Measurements from ENCODE around the gene TMPRSS9.

TMPRSS9 gene

DNA sequence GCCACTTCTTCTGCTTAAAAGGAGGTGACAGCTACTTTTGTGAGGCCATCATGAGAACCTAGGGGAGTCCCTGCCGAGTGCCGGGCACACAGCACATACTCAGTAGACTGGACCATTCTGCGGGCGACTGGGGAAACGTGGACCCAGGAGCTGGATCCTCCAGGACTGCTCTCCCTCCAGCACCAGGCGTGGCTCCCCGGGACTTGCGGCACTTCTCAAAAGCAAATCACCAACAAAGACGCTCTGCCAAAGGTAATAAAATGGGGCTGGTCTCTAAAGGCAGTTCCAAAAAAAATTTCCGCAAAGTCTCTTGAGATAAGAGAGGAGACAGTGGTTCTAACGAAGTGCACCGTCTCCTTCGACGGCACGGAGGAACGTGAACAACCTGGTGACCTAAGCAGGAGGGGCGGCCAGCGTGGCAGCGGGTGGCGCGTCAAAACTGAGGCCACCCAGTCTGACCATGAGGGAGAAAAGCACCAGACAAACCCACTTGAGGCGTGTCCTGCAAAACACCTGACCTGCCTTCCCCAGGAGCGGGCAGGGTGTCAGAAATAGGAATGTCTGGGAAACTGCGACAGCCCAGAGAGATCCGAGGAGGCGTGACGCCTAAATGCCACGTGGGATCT lies 1.4 kb upstream of the TMPRSS9 start:
- Histone ChIP-seq H3K9me3 (ENCODE audit: control insufficient read depth in 1 of 2, low read length in 2 of 2) (no peaks in the 10 kb centered on the region), H3K4me3 (ENCODE audit: low read depth in 1 of 2, low read length in 2 of 2) (no peak overlapping the region), H3K9ac (ENCODE audit: low read depth in 1 of 2, low read length in 2 of 2) (no peak overlapping the region), H3K27me3 (ENCODE audit: control insufficient read depth in 1 of 2, insufficient read depth in 2 of 2, low read length in 2 of 2) (peaks cover 30 to 38% of the 10 kb centered on the region in 2 donors), H3K4me1 (ENCODE audit: control insufficient read depth in 1 of 2, insufficient read depth in 2 of 2, low read length in 2 of 2) (peaks cover 6 to 9% of the 10 kb centered on the region in 2 donors), H3K36me3 (ENCODE audit: control insufficient read depth in 1 of 2, insufficient read depth in 2 of 2, low read length in 2 of 2) (peaks cover 0 to 5% of the 10 kb centered on the region in 2 donors), H3K27ac (ENCODE audit: low read depth, low read length) (no peak overlapping the region)

DNA sequence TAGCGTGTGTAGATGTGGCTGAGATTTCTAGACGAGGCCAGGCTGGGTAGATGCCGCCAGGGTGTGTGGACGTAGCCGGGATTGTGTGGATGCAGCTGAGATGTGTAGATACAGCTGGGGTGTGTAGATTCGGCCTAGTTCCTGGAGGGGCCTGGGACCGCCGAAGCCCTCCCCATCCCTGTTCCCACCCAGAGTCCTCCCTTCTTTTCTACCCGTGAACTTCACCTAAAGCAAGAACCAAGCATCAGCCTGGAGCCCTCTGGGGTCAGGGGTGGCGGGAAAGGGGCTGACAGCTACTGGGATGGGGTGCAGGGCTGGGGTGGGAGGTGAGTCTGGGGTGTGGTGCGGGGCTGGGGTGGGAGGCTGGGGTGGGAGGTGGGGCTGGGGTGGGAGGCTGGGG lies 768 bp downstream of the TMPRSS9 start:
- Histone ChIP-seq H3K27me3 (ENCODE audit: control insufficient read depth in 1 of 2, insufficient read depth in 2 of 2, low read length in 2 of 2) (peaks cover 30 to 38% of the 10 kb centered on the region in 2 donors), H3K36me3 (ENCODE audit: control insufficient read depth in 1 of 2, insufficient read depth in 2 of 2, low read length in 2 of 2) (no peaks in the 10 kb centered on the region), H3K4me1 (ENCODE audit: control insufficient read depth in 1 of 2, insufficient read depth in 2 of 2, low read length in 2 of 2) (peaks cover 6 to 9% of the 10 kb centered on the region in 2 donors), H3K9me3 (ENCODE audit: control insufficient read depth in 1 of 2, low read length in 2 of 2) (no peaks in the 10 kb centered on the region), H3K4me3 (ENCODE audit: low read depth in 1 of 2, low read length in 2 of 2) (no peak overlapping the region), H3K9ac (ENCODE audit: low read depth in 1 of 2, low read length in 2 of 2) (no peak overlapping the region), H3K27ac (ENCODE audit: low read depth, low read length) (no peak overlapping the region)

DNA sequence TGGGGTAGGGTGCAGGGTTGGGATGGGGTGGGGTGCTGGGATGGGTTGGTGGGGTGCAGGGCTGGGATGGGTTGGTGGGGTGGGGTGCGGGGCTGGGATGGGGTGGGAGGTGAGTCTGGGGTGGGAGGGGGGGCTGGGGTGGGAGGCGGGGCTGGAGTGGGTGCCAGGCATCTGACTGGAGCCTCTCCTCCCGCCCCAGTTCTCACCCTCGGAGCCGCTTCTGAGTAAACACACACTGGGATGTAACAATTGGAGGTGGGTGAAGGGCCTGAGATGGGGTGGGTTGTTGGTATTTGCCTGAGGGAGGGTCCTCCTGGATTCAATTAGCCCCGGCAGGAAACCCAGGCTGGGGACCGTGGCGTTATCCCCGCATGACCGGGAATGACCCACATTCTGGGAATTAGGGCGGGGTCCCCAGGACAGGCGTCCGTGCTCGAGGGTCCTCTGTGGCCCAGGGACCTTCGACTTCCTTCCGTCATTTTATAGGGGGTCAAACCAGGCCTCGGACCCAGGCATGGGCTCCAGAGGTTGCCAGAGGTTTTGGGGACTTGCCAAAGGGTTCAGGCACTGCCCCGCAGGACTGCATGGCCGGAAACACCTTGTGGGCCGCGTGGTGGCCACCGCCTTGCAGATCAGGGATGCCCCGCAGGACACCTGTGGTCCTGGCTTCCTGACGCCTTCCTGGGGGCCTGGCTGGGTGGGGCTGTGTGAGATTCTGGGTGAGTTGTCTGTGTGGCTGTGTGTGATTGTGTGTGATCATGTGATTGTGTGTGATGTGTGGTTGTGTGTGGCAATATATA lies 1.4 kb downstream of the TMPRSS9 start:
- Histone ChIP-seq H3K27ac (ENCODE audit: low read depth, low read length) (no peak overlapping the region), H3K36me3 (ENCODE audit: control insufficient read depth in 1 of 2, insufficient read depth in 2 of 2, low read length in 2 of 2) (no peaks in the 10 kb centered on the region), H3K27me3 (ENCODE audit: control insufficient read depth in 1 of 2, insufficient read depth in 2 of 2, low read length in 2 of 2) (peaks cover 30 to 38% of the 10 kb centered on the region in 2 donors), H3K4me3 (ENCODE audit: low read depth in 1 of 2, low read length in 2 of 2) (no peak overlapping the region), H3K9ac (ENCODE audit: low read depth in 1 of 2, low read length in 2 of 2) (no peak overlapping the region), H3K4me1 (ENCODE audit: control insufficient read depth in 1 of 2, insufficient read depth in 2 of 2, low read length in 2 of 2) (peaks cover 6 to 9% of the 10 kb centered on the region in 2 donors), H3K9me3 (ENCODE audit: control insufficient read depth in 1 of 2, low read length in 2 of 2) (no peaks in the 10 kb centered on the region)

DNA sequence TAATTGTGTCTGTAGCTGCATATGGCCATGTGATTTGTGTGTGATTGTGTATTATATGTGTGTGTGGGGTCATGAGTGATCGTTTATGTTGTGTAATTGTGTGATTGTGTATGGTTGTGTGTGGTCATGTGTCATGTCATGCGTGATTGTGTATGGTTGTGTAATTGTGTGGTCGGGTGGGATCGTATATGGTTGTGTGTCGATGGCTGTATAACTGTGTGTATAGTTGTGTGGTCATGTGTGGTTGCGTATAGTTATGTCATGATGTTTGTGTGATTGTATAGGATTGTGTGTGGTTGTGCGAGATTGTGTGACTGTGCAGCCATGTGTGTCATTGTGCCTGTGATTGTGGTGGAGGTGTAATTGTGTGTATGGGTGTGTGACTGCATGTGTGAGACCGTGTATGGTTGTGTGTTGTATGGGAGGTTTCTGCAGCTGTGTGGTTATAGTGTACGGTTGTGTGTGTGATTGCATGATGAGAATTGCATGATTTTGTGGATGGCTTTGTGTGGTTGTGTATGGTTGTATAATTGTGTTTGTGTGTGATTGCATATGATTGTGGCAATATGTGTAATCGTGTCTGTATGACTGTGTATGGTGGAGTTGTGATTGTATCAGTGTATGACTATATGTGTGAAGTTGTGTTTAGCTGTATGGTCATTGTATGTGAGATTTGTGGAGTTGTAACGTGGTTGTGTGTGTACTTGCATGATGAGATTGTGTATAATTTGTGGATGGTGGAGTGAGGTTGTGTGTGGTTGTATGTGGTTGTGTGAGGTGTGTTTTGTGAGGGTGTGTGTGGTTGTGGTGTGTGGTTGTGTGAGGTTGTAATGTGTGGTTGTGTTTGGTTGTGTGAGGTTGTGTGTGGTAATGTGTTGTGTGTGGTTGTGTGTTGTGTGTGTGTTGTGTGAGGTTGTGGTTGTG lies 2.2 kb downstream of the TMPRSS9 start:
- no peak overlapping the region for H3K27ac ChIP-seq (ENCODE audit: low read depth, low read length)
- no peaks in the 10 kb centered on the region for H3K9me3 ChIP-seq (ENCODE audit: control insufficient read depth in 1 of 2, low read length in 2 of 2)
- H3K4me3 ChIP-seq (ENCODE audit: low read depth in 1 of 2, low read length in 2 of 2) = no peak overlapping the region
- no peaks in the 10 kb centered on the region for H3K36me3 ChIP-seq (ENCODE audit: control insufficient read depth in 1 of 2, insufficient read depth in 2 of 2, low read length in 2 of 2)
- peaks cover 6 to 9% of the 10 kb centered on the region in 2 donors for H3K4me1 ChIP-seq (ENCODE audit: control insufficient read depth in 1 of 2, insufficient read depth in 2 of 2, low read length in 2 of 2)
- no peak overlapping the region for H3K9ac ChIP-seq (ENCODE audit: low read depth in 1 of 2, low read length in 2 of 2)
- peaks cover 30 to 38% of the 10 kb centered on the region in 2 donors for H3K27me3 ChIP-seq (ENCODE audit: control insufficient read depth in 1 of 2, insufficient read depth in 2 of 2, low read length in 2 of 2)

DNA sequence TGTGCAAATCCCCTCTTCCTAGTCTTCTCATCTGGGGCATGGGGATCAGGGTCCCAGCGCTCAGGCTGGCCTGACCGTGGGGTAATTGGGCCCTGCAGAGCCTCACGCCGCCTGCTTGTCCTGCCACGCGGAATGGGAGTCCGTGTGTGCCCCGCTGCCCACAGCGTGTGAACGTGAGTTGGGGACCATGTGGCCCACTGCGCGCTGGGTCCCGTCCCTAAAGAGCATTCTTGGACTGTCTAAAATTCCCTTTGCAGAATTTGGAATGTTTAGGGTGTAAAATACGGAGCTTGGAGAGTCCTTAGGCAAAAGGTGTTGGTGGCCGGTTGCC lies 2.9 kb downstream of the TMPRSS9 start:
- Histone ChIP-seq H3K9ac (ENCODE audit: low read depth in 1 of 2, low read length in 2 of 2) (no peak overlapping the region), H3K9me3 (ENCODE audit: control insufficient read depth in 1 of 2, low read length in 2 of 2) (no peaks in the 10 kb centered on the region), H3K27me3 (ENCODE audit: control insufficient read depth in 1 of 2, insufficient read depth in 2 of 2, low read length in 2 of 2) (peaks cover 30 to 38% of the 10 kb centered on the region in 2 donors), H3K4me3 (ENCODE audit: low read depth in 1 of 2, low read length in 2 of 2) (no peak overlapping the region), H3K27ac (ENCODE audit: low read depth, low read length) (no peak overlapping the region), H3K36me3 (ENCODE audit: control insufficient read depth in 1 of 2, insufficient read depth in 2 of 2, low read length in 2 of 2) (no peaks in the 10 kb centered on the region), H3K4me1 (ENCODE audit: control insufficient read depth in 1 of 2, insufficient read depth in 2 of 2, low read length in 2 of 2) (peaks cover 6 to 9% of the 10 kb centered on the region in 2 donors)

DNA sequence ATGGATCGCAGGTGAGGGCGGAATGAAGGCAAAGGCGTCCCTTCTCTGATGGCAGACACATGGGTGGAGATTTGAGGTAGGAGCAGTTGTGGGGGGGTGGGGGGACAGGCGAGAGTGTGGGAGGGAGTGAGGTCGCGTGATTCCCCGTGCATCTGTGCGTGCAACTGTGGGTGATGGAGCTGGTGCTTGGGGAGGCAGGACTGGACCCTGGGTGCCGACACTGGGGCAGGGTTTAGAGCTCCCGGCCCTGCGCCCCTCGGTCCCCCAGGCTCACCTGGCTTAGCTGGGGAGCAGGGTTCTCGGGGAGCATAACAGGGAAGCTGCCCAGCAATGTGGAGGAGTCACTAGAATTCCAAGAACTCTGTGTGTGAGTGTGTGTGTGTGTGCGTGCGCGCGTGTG lies 3.4 kb downstream of the TMPRSS9 start:
- Histone ChIP-seq H3K27me3 (ENCODE audit: control insufficient read depth in 1 of 2, insufficient read depth in 2 of 2, low read length in 2 of 2) (peaks cover 30 to 37% of the 10 kb centered on the region in 2 donors), H3K36me3 (ENCODE audit: control insufficient read depth in 1 of 2, insufficient read depth in 2 of 2, low read length in 2 of 2) (no peaks in the 10 kb centered on the region), H3K9ac (ENCODE audit: low read depth in 1 of 2, low read length in 2 of 2) (no peak overlapping the region), H3K27ac (ENCODE audit: low read depth, low read length) (no peak overlapping the region), H3K4me1 (ENCODE audit: control insufficient read depth in 1 of 2, insufficient read depth in 2 of 2, low read length in 2 of 2) (peaks cover 6 to 7% of the 10 kb centered on the region in 2 donors), H3K4me3 (ENCODE audit: low read depth in 1 of 2, low read length in 2 of 2) (no peak overlapping the region), H3K9me3 (ENCODE audit: control insufficient read depth in 1 of 2, low read length in 2 of 2) (no peaks in the 10 kb centered on the region)

DNA sequence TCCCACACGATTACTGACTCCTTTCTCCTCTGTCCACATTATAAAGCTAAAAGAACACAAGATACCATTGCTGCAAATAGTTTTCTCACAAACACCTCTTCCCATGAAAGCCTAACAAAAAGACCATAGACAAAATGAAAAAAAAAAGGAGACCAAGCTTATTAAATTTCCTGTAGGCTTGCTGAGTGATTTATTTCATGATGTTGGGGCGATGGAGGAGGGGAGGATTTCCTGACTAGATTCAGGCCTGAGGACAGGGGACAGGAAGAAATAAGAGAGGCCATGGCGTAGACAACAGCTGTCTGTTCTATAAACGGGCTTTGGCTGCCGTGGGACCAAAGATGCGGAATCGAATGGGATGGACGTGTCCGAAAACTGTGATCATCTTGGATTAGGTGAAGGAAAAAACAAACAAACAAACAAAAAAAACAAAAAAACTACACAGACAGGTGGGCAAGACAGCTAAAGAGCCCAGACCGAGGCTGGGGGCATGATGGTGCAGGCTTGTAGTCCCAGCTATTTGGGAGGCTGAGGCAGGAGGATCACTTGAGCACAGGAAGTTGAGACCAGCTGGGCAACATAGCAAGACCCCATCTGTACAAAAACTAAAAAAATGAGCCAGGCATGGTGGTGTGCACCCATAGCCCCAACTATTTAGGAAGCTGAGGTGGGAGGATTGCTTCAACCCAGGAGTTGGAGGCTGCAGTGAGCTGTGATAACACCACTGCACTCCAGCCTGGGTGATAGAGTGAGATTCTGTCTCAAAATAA lies 5.3 kb downstream of the TMPRSS9 start:
- Histone ChIP-seq H3K9me3 (ENCODE audit: control insufficient read depth in 1 of 2, low read length in 2 of 2) (no peaks in the 10 kb centered on the region), H3K36me3 (ENCODE audit: control insufficient read depth in 1 of 2, insufficient read depth in 2 of 2, low read length in 2 of 2) (no peaks in the 10 kb centered on the region), H3K27me3 (ENCODE audit: control insufficient read depth in 1 of 2, insufficient read depth in 2 of 2, low read length in 2 of 2) (peaks cover 22 to 25% of the 10 kb centered on the region in 2 donors)

DNA sequence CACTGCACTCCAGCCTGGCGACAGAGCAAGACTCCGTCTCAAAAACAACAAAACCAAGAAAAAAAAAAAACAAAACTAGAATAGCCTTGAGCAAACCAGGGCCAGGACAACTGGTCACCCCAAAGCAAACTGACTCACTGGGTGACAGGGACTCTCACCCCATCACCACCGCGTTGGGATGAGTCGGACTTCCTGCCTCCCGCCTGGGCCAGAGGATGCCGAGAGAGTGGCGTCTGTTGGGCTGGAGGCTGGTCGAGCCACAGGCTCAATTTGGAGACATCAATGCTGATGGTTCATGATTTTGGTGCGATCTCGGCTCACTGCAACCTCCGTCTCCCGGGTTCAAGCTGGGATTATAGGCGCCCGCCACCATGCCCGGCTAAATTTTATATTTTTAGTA lies 11.6 kb downstream of the TMPRSS9 start:
- no peak overlapping the region for H3K27ac ChIP-seq (ENCODE audit: low read depth, low read length)
- H3K9me3 ChIP-seq (ENCODE audit: control insufficient read depth in 1 of 2, low read length in 2 of 2) = no peaks in the 10 kb centered on the region
- no peaks in the 10 kb centered on the region for H3K27me3 ChIP-seq (ENCODE audit: control insufficient read depth in 1 of 2, insufficient read depth in 2 of 2, low read length in 2 of 2)
- H3K4me3 ChIP-seq (ENCODE audit: low read depth in 1 of 2, low read length in 2 of 2) = no peak overlapping the region
- no peak overlapping the region for H3K9ac ChIP-seq (ENCODE audit: low read depth in 1 of 2, low read length in 2 of 2)
- H3K36me3 ChIP-seq (ENCODE audit: control insufficient read depth in 1 of 2, insufficient read depth in 2 of 2, low read length in 2 of 2) = no peaks in the 10 kb centered on the region
- H3K4me1 ChIP-seq (ENCODE audit: control insufficient read depth in 1 of 2, insufficient read depth in 2 of 2, low read length in 2 of 2) = no peaks in the 10 kb centered on the region

More for the DNA sequence above, 5.3 kb downstream of the TMPRSS9 start:
- Histone ChIP-seq H3K9ac (ENCODE audit: low read depth in 1 of 2, low read length in 2 of 2) (no peak overlapping the region), H3K4me3 (ENCODE audit: low read depth in 1 of 2, low read length in 2 of 2) (no peak overlapping the region), H3K27ac (ENCODE audit: low read depth, low read length) (no peak overlapping the region), H3K4me1 (ENCODE audit: control insufficient read depth in 1 of 2, insufficient read depth in 2 of 2, low read length in 2 of 2) (no peaks in the 10 kb centered on the region)

DNA sequence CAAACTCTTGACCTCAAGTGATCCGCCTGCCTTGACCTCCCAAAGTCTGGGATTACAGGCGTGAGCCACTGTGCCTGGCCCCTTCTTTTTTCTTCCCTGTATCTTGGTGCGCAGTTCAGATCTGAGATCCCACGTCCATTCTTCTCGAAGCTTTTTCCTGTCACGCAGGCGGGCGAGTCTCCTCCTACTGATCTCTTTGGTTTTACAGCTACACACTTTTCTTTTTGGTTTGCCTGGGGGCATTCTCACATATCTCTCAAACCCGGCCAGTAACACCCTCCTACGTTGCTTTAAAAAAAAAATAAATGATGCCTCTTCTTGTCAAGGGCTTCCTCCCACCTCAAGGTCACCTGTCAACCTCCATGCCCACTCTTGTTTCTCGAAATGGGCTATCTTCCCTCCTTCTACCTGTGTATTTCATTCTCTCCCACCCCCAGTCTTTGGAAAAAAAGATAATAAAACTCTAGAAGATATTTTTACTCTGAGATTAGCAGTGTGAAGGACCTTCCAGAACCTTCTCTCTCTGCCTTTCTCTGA lies 12.1 kb downstream of the TMPRSS9 start:
- H3K4me3 ChIP-seq (ENCODE audit: low read depth in 1 of 2, low read length in 2 of 2) = no peak overlapping the region
- no peaks in the 10 kb centered on the region for H3K27me3 ChIP-seq (ENCODE audit: control insufficient read depth in 1 of 2, insufficient read depth in 2 of 2, low read length in 2 of 2)
- no peaks in the 10 kb centered on the region for H3K36me3 ChIP-seq (ENCODE audit: control insufficient read depth in 1 of 2, insufficient read depth in 2 of 2, low read length in 2 of 2)
- H3K9me3 ChIP-seq (ENCODE audit: control insufficient read depth in 1 of 2, low read length in 2 of 2) = no peaks in the 10 kb centered on the region
- no peak overlapping the region for H3K27ac ChIP-seq (ENCODE audit: low read depth, low read length)
- no peak overlapping the region for H3K9ac ChIP-seq (ENCODE audit: low read depth in 1 of 2, low read length in 2 of 2)
- H3K4me1 ChIP-seq (ENCODE audit: control insufficient read depth in 1 of 2, insufficient read depth in 2 of 2, low read length in 2 of 2) = no peaks in the 10 kb centered on the region
